Measurements from ENCODE around the gene RPS27L. TPM values are rescaled to one million over a fixed set of nuclear protein-coding genes. Genes with fewer than 3 reads are reported as not detected.

Gene RPS27L
- total and polyA plus RNA-seq, 2 of the 8 experiments (the other 6 are each of a cell fraction or from before 2014, with no cell fraction given): 115 to 143 TPM

GRCh38 chr15:63198371-63199250, 41.3 kb upstream of the RPS27L start:
- no peak overlapping the region for H3K9ac ChIP-seq (replicated peaks in 1 of 4; ENCODE audit: extremely low read depth in 1 of 4, low read depth in 3 of 4, low read length in 3 of 4)
- WGBS, 2 experiments (ENCODE audit: extremely low coverage in 1 of 2, insufficient coverage in 1 of 2, insufficient read length in 1 of 2, insufficient replicate concordance in 2 of 2, low coverage in 1 of 2, low lambda C conversion rate in 2 of 2, missing lambda C conversion rate in 1 of 2): 84% methylated on average over 8 of the region's 8 CpGs; no CpG with 5 or more reads in 1 of the 2 experiments
- H2BK15ac ChIP-seq (ENCODE audit: low read length): 0 out of 2 replicates have a peak overlapping the region, but pooled peaks have one; percentile 62
- DNase-seq (ENCODE audit: low read depth in 1 of 2, low spot score in 2 of 2): no peak
- no peak overlapping the region for H3K4me3 ChIP-seq (ENCODE audit: extremely low read depth in 1 of 4, insufficient read depth in 2 of 4, low read depth in 3 of 4, low read length in 4 of 4)
- CTCF ChIA-PET (ENCODE audit: partially characterized antibody): interaction anchor here (0.6 to 0.9 kb wide), 2 partner anchors 39 to 49 kb away, joined by 3 read pairs; no protein-coding TSS in a partner anchor
- peak; percentile 7 for FAIRE-seq
- H4K91ac ChIP-seq (replicated peaks; ENCODE audit: insufficient read length, low read length): no peak overlapping the region
- H2AFZ ChIP-seq (ENCODE audit: low read length): no peak overlapping the region
- no peak overlapping the region for H4K8ac ChIP-seq (ENCODE audit: extremely low read depth, insufficient read depth, low read length)
- no peak overlapping the region for H2AK5ac ChIP-seq (ENCODE audit: low read depth, low read length)
- H3K18ac ChIP-seq (ENCODE audit: extremely low read depth, low read length): no peak overlapping the region
- H3K9me3 ChIP-seq (ENCODE audit: insufficient read depth in 2 of 2, low read depth in 1 of 2, low read length in 1 of 2): no peaks in the 10 kb centered on the region
- no peak overlapping the region for H3K23ac ChIP-seq (ENCODE audit: insufficient read length)
- TF ChIP-seq ASH2L (IDR thresholded peaks at IDR 0.05; ENCODE audit: low read length): no peak
- TF ChIP-seq KDM5A (IDR thresholded peaks at IDR 0.05; ENCODE audit: low read length): no peak
- no peak for TF ChIP-seq SIN3A (conservative IDR thresholded peaks at IDR 0.05 in 1 of 2, IDR thresholded peaks at IDR 0.05 in 1 of 2; ENCODE audit: low read depth in 1 of 2, low read length in 2 of 2)
- no peak for TF ChIP-seq CTBP2 (IDR thresholded peaks at IDR 0.05; ENCODE audit: borderline replicate concordance, insufficient read depth, insufficient read length, low read length)
- no peak for TF ChIP-seq RNF2 (IDR thresholded peaks at IDR 0.05; ENCODE audit: borderline replicate concordance, low read depth, low read length, missing control alignments, poor library complexity, severe bottlenecking)
- no peak for TF ChIP-seq TEAD4 (IDR thresholded peaks at IDR 0.05; ENCODE audit: low read depth, low read length)
- TF ChIP-seq NANOG (IDR thresholded peaks at IDR 0.05; ENCODE audit: insufficient read depth, low read depth, low read length, poor library complexity, severe bottlenecking): no peak
- no peak for TF ChIP-seq KDM4A (IDR thresholded peaks at IDR 0.05; ENCODE audit: low read depth, low read length, severe bottlenecking)
- TF ChIP-seq CBX8 (IDR thresholded peaks at IDR 0.05; ENCODE audit: borderline replicate concordance, low read depth, low read length): no peak
- H4K20me1 ChIP-seq (replicated peaks in 1 of 2; ENCODE audit: control insufficient read depth in 1 of 2, insufficient read depth in 2 of 2, low read length in 2 of 2): peaks cover 1 to 3% of the 10 kb centered on the region in 2 experiments
- peaks cover 11% of the 10 kb centered on the region for H3K79me1 ChIP-seq (ENCODE audit: low read depth, low read length)
- POLR2A ChIA-PET (ENCODE audit: partially characterized antibody): interaction anchor here (0.6 to 1.3 kb wide), 4 partner anchors 9 to 80 kb away, joined by 3 to 4 read pairs (median 4); partner anchors contain the start of gene RAB8B
- no peak overlapping the region for H3K4ac ChIP-seq (replicated peaks; ENCODE audit: insufficient read length, low read depth, low read length)
- no peak overlapping the region for H3K14ac ChIP-seq (ENCODE audit: insufficient read length)
- H3K79me2 ChIP-seq (ENCODE audit: control insufficient read depth in 1 of 2, insufficient read depth in 2 of 2, low read length in 2 of 2): peaks cover 3 to 91% of the 10 kb centered on the region in 2 experiments; a peak in 3 of 4 replicates
- H2BK5ac ChIP-seq (ENCODE audit: low read depth, low read length): no peak overlapping the region
- H2BK12ac ChIP-seq (ENCODE audit: low read depth, low read length): no peak overlapping the region
- H3K4me1 ChIP-seq (replicated peaks in 1 of 4; ENCODE audit: control insufficient read depth in 3 of 4, insufficient read depth in 4 of 4, low read length in 3 of 4): peaks cover 0 to 15% (median 11%) of the 10 kb centered on the region in 4 experiments; a peak in 5 of 7 replicates
- H2BK120ac ChIP-seq (replicated peaks; ENCODE audit: low read depth, low read length): no peak overlapping the region
- H2BK20ac ChIP-seq (ENCODE audit: low read length): no peak overlapping the region
- H3K27me3 ChIP-seq (replicated peaks in 1 of 4; ENCODE audit: control insufficient read depth in 3 of 4, extremely low read depth in 1 of 4, insufficient read depth in 3 of 4, low read length in 3 of 4): no peaks in the 10 kb centered on the region
- H3K4me2 ChIP-seq (ENCODE audit: insufficient read depth in 1 of 2, low read depth in 2 of 2, low read length in 2 of 2): peak overlapping the region in 1 of 2 experiments; percentile 22; a peak in 1 of 4 replicates
- H3K56ac ChIP-seq (replicated peaks; ENCODE audit: insufficient read length, low read depth, low read length): no peak overlapping the region
- H3K27ac ChIP-seq (ENCODE audit: low read depth, low read length): no peak overlapping the region
- no peak overlapping the region for H4K5ac ChIP-seq (ENCODE audit: insufficient read length, low read depth, low read length)
- no peaks in the 10 kb centered on the region for H3K36me3 ChIP-seq (ENCODE audit: control insufficient read depth in 2 of 4, insufficient read depth in 4 of 4, low read length in 3 of 4)
- no peaks in the 10 kb centered on the region for H3K23me2 ChIP-seq (ENCODE audit: low read depth, low read length)

All from H1 (cell line).